Keratinocyte (primary cell): Measurements from ENCODE around the gene FGFR2. TPM values are rescaled to one million over a fixed set of nuclear protein-coding genes. Genes with fewer than 3 reads are reported as not detected.

ENCODE experiments used
- DNase-seq: peaks from one replicate; pipeline ENCODE4 v3.0.0-alpha.2; 2011; ENCODE audit warnings: low read depth, missing footprints, low spot score
- FAIRE-seq: peaks from 2 replicates; lab custom pipeline; 2011; peaks lifted over from hg19 to GRCh38; lab: Jason Lieb, UNC
- H2AFZ ChIP-seq: 2 replicates; pipeline ENCODE4 v1.6.0; 2012; ENCODE audit warnings: low read length, control low read depth, inconsistent platforms; ENCODE audit not compliant: control insufficient read depth
- H3K27ac ChIP-seq: 2 replicates; pipeline ENCODE4 v1.5.1; 2011; ENCODE audit warnings: low read length; ENCODE audit not compliant: control insufficient read depth, insufficient read depth
- H3K27me3 ChIP-seq: 3 replicates; pipeline ENCODE4 v1.6.0; 2011; ENCODE audit warnings: low read length; ENCODE audit not compliant: control insufficient read depth, insufficient read depth; ENCODE audit errors: extremely low read depth
- H3K36me3 ChIP-seq, 2 experiments: 2 replicates in 1 of 2; 3 replicates in 1 of 2; pipeline ENCODE4 v1.5.1; 2011; ENCODE audit warnings: low read length in 2 of 2, mild to moderate bottlenecking in 1 of 2; ENCODE audit not compliant: control insufficient read depth in 2 of 2, insufficient read depth in 2 of 2; ENCODE audit errors: extremely low read depth in 1 of 2
- H3K4me1 ChIP-seq: 3 replicates; pipeline ENCODE4 v1.5.1; 2011; ENCODE audit warnings: low read length; ENCODE audit not compliant: control insufficient read depth, insufficient read depth; ENCODE audit errors: extremely low read depth
- H3K4me2 ChIP-seq: 3 replicates; pipeline ENCODE4 v1.6.0; 2011; ENCODE audit warnings: low read depth, low read length; ENCODE audit not compliant: control insufficient read depth, insufficient read depth; ENCODE audit errors: extremely low read depth
- H3K4me3 ChIP-seq, 3 experiments: fragments of 200-600 bp in 1 of 3; sonication (generic) in 1 of 3; 2 replicates in 2 of 3; 3 replicates in 1 of 3; pipeline ENCODE4 v1.5.1; 2011 to 2016; ENCODE audit warnings: low read length in 3 of 3, mild to moderate bottlenecking in 3 of 3, control low read depth in 2 of 3, inconsistent platforms in 1 of 3, low read depth in 1 of 3, mixed read lengths in 1 of 3, mixed run types in 1 of 3, moderate library complexity in 1 of 3; ENCODE audit not compliant: control insufficient read depth in 2 of 3, insufficient read depth in 2 of 3; ENCODE audit errors: extremely low read depth in 1 of 3
- H3K79me2 ChIP-seq: 2 replicates; pipeline ENCODE4 v1.6.0; 2012; ENCODE audit warnings: low read length; ENCODE audit not compliant: control insufficient read depth, insufficient read depth
- H3K9ac ChIP-seq: 3 replicates; pipeline ENCODE4 v1.6.0; 2011; ENCODE audit warnings: low read length; ENCODE audit not compliant: control insufficient read depth, insufficient read depth; ENCODE audit errors: extremely low read depth
- H3K9me1 ChIP-seq: 3 replicates; pipeline ENCODE4 v1.6.0; 2011; ENCODE audit warnings: low read length; ENCODE audit not compliant: control insufficient read depth, insufficient read depth; ENCODE audit errors: extremely low read depth
- H3K9me3 ChIP-seq: 2 replicates; pipeline ENCODE4 v1.5.1; 2012; ENCODE audit warnings: low read depth, low read length; ENCODE audit not compliant: control insufficient read depth
- H4K20me1 ChIP-seq: 3 replicates; pipeline ENCODE4 v1.6.0; 2011; ENCODE audit warnings: low read length; ENCODE audit not compliant: control insufficient read depth, insufficient read depth; ENCODE audit errors: extremely low read depth
- CTCF ChIP-seq, 3 experiments: IDR thresholded peaks in 1 of 3; conservative IDR thresholded peaks in 1 of 3; optimal IDR thresholded peaks in 1 of 3; 2 replicates in 2 of 3; 3 replicates in 1 of 3; pipeline versions ENCODE3 to v1.5.1; 2011; ENCODE audit warnings: low read length in 3 of 3, mild to moderate bottlenecking in 3 of 3, moderate library complexity in 2 of 3, control low read depth in 1 of 3, inconsistent platforms in 1 of 3; ENCODE audit not compliant: insufficient read depth in 2 of 3; ENCODE audit errors: extremely low read depth in 1 of 3
- EZH2 ChIP-seq: IDR thresholded peaks from one replicate; pipeline ENCODE4 v1.6.1; 2012; ENCODE audit warnings: inconsistent platforms, mild to moderate bottlenecking, low read length, moderate library complexity
- dilution Hi-C: fragments of 300-500 bp; cut with MboI; formaldehyde crosslinking; loops from one replicate; pipeline ENCODE4 v1.7.0; 2020; ENCODE audit warnings: low sequenced_read_pairs; ENCODE audit not compliant: extremely low pct_ligation_motif_present
- polyA plus RNA-seq, 5 experiments: library from polyadenylated mRNA; depleted of rRNA in 3 of 5; stranded (reverse) in 3 of 5; stranded (forward) in 1 of 5; unstranded in 1 of 5; fragments of >200 nt; gene quantifications; 1 replicate in 1 of 5; 2 replicates in 3 of 5; 3 replicates in 1 of 5; pipeline versions ENCODE4 v1.2.1 to v1.2.3, GENCODE V29; 2011 to 2012; ENCODE audit warnings: missing spikeins in 2 of 5, low read depth in 1 of 5, low replicate concordance in 1 of 5

FGFR2 gene
- polyA plus RNA-seq, 1 donor (not counting 4 experiments of a cell fraction or from before 2014, with no cell fraction given) = 20.6 TPM

- no peak for FAIRE-seq
- dilution Hi-C loops = no loop called here
- H3K27me3 ChIP-seq = peaks cover 7% of the 10 kb centered on the region
- H3K27ac ChIP-seq = no peak overlapping the region
- no peak overlapping the region for H3K4me2 ChIP-seq
- no peaks in the 10 kb centered on the region for H3K79me2 ChIP-seq
- H4K20me1 ChIP-seq = no peaks in the 10 kb centered on the region
- H3K4me3 ChIP-seq = no peak overlapping the region
- no peak for DNase-seq
- peaks cover 5% of the 10 kb centered on the region for H3K9me3 ChIP-seq
- no peaks in the 10 kb centered on the region for H3K4me1 ChIP-seq
- no peaks in the 10 kb centered on the region for H3K9me1 ChIP-seq
- H3K9ac ChIP-seq = no peak overlapping the region
- TF ChIP-seq EZH2 = no peak
- TF ChIP-seq CTCF (optimal IDR thresholded peaks at IDR 0.05 in 1 of 3, IDR thresholded peaks at IDR 0.05 in 1 of 3, conservative IDR thresholded peaks at IDR 0.05 in 1 of 3; ENCODE audit: extremely low read depth in 1 of 3, insufficient read depth in 2 of 3, low read length in 3 of 3) = no peak
- H3K36me3 ChIP-seq = no peaks in the 10 kb centered on the region
- no peak overlapping the region for H2AFZ ChIP-seq
Measured at GRCh38 chr10:121618906-121619305, 20.7 kb upstream of the FGFR2 start.

GRCh38 chr10:121617176-121617575 is 18.9 kb upstream of the FGFR2 start:
- Histone ChIP-seq H3K27me3 (peaks cover 7% of the 10 kb centered on the region), H3K9me3 (peaks cover 5% of the 10 kb centered on the region), H2AFZ (no peak overlapping the region), H3K9me1 (no peaks in the 10 kb centered on the region), H3K36me3 (no peaks in the 10 kb centered on the region), H3K27ac (no peak overlapping the region), H3K9ac (no peak overlapping the region), H4K20me1 (no peaks in the 10 kb centered on the region), H3K4me2 (no peak overlapping the region), H3K4me3 (no peak overlapping the region), H3K4me1 (no peaks in the 10 kb centered on the region), H3K79me2 (no peaks in the 10 kb centered on the region)
- TF ChIP-seq EZH2 = no peak
- no peak for TF ChIP-seq CTCF (optimal IDR thresholded peaks at IDR 0.05 in 1 of 3, IDR thresholded peaks at IDR 0.05 in 1 of 3, conservative IDR thresholded peaks at IDR 0.05 in 1 of 3; ENCODE audit: extremely low read depth in 1 of 3, insufficient read depth in 2 of 3, low read length in 3 of 3)
- DNase-seq (no peak), FAIRE-seq (no peak)
- dilution Hi-C loops = no loop called here
